Thoracic aorta (tissue), 2 donors: ENCODE data around the gene EXOC6B. TPM values are rescaled to one million over a fixed set of nuclear protein-coding genes. Genes with fewer than 3 reads are reported as not detected.

ENCODE experiments used
- ATAC-seq: fragments of 150-250 bp; one replicate; pipeline ENCODE4 v1.8.0; 2017; ENCODE audit warnings: low read depth; ENCODE audit not compliant: insufficient number of reproducible peaks, low FRiP score
- DNase-seq: peaks from one replicate; pipeline ENCODE4 v3.0.0-alpha.2; 2020; ENCODE audit warnings: low spot score
- H3K27ac ChIP-seq, 2 donors: fragments of 200-600 bp; sonication (generic); 1 replicate in 1 of 2; 2 replicates in 1 of 2; pipeline ENCODE4 v1.5.1; 2016; ENCODE audit warnings: mild to moderate bottlenecking in 2 of 2, moderate library complexity in 2 of 2
- H3K27me3 ChIP-seq: fragments of 200-600 bp; sonication (generic); replicated peaks from 2 replicates; pipeline ENCODE4 v1.6.0; 2016; ENCODE audit warnings: mild to moderate bottlenecking; ENCODE audit not compliant: insufficient read depth
- H3K36me3 ChIP-seq: fragments of 200-600 bp; sonication (generic); one replicate; pipeline ENCODE4 v1.5.1; 2016
- H3K4me1 ChIP-seq, 2 donors: fragments of 200-600 bp; sonication (generic); 1 replicate in 1 of 2; 2 replicates in 1 of 2; pipeline versions ENCODE4 v1.5.1 to v1.6.0; 2016; ENCODE audit warnings: low read depth in 2 of 2, mild to moderate bottlenecking in 1 of 2; ENCODE audit not compliant: control insufficient read depth in 1 of 2
- H3K4me3 ChIP-seq: fragments of 200-600 bp; sonication (generic); 2 replicates; pipeline ENCODE4 v1.5.1; 2016; ENCODE audit warnings: mild to moderate bottlenecking
- H3K9me3 ChIP-seq: fragments of 200-600 bp; sonication (generic); 2 replicates; pipeline ENCODE4 v1.5.1; 2016
- total RNA-seq, 2 donors: library from RNA; depleted of rRNA; stranded (reverse); fragments of >200 nt; gene quantifications; one replicate each; pipeline versions ENCODE4 v1.1.0 to v1.2.3, GENCODE V29; 2016
- TF ChIP-seq, protein P1 (sequence below): fragments of 200-600 bp; sonication (generic); IDR thresholded peaks from one replicate; pipeline ENCODE4 v1.5.1; 2019; ENCODE audit warnings: antibody characterized with exemption

Gene EXOC6B
- total RNA-seq, 2 donors from 2014 or later = 29.6 to 44.5 TPM

DNA sequence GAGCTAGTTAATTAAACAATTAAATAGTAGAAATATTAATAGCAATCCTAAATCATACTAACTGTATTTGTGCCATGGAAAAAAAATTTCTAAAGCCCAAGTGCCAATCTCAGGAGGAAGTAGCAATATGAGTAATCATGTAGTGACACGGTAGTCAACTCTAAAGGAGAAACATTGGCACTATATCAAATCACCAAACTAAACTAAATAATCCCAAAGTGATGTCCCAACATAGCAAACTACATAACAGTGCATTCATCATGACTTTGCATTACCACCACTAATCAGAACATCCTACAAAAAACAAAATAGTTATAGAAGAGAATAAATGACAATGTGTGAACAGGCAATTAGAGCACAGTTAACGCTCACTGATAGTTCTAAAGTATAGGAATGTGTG is 195.1 kb downstream of the EXOC6B start:
- no peaks in the 10 kb centered on the region for H3K36me3 ChIP-seq
- no peak overlapping the region for H3K4me3 ChIP-seq
- no peak overlapping the region for H3K27ac ChIP-seq
- no peaks in the 10 kb centered on the region for H3K9me3 ChIP-seq
- ATAC-seq (no peak), DNase-seq (no peak)
- H3K4me1 ChIP-seq = peaks cover 0 to 6% of the 10 kb centered on the region in 2 donors
- no peaks in the 10 kb centered on the region for H3K27me3 ChIP-seq
- TF ChIP-seq, protein P1, sequence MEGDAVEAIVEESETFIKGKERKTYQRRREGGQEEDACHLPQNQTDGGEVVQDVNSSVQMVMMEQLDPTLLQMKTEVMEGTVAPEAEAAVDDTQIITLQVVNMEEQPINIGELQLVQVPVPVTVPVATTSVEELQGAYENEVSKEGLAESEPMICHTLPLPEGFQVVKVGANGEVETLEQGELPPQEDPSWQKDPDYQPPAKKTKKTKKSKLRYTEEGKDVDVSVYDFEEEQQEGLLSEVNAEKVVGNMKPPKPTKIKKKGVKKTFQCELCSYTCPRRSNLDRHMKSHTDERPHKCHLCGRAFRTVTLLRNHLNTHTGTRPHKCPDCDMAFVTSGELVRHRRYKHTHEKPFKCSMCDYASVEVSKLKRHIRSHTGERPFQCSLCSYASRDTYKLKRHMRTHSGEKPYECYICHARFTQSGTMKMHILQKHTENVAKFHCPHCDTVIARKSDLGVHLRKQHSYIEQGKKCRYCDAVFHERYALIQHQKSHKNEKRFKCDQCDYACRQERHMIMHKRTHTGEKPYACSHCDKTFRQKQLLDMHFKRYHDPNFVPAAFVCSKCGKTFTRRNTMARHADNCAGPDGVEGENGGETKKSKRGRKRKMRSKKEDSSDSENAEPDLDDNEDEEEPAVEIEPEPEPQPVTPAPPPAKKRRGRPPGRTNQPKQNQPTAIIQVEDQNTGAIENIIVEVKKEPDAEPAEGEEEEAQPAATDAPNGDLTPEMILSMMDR = no peak

- DNase-seq (no peak), ATAC-seq (no peak)
- Histone ChIP-seq H3K27me3 (no peaks in the 10 kb centered on the region), H3K4me1 (peaks cover 0 to 6% of the 10 kb centered on the region in 2 donors), H3K27ac (no peak overlapping the region), H3K36me3 (no peaks in the 10 kb centered on the region), H3K4me3 (no peak overlapping the region), H3K9me3 (no peaks in the 10 kb centered on the region)
- TF ChIP-seq, protein P1 = no peak
Observed at GRCh38 chr2:72629062-72629461, 196.8 kb downstream of the EXOC6B start.

- Histone ChIP-seq H3K36me3 (no peaks in the 10 kb centered on the region), H3K4me3 (no peak overlapping the region), H3K27ac (no peak overlapping the region), H3K4me1 (peaks cover 0 to 6% of the 10 kb centered on the region in 2 donors), H3K27me3 (no peaks in the 10 kb centered on the region), H3K9me3 (no peaks in the 10 kb centered on the region)
- DNase-seq = no peak
- ATAC-seq = no peak
- TF ChIP-seq, protein P1 = no peak
Observed at GRCh38 chr2:72627083-72627482, 198.8 kb downstream of the EXOC6B start.

DNA sequence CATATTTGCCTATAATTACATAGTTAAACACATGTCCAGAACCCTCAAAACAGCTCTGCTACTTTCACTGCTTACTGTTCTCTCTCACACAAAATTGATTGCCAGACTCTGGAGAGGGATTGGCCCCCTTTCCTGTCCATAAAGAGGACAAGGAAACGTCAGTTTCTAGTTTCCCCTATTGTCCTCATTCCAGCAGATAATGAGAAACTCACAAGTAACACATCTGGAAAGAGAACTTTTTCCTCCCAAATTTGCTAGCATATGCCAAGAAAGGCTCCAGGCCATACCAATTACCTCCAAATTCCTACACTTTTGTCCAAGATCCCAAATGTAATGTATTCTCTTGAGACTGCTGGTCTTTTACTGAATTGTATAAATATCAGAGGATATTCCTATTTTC is 200.5 kb downstream of the EXOC6B start:
- Histone ChIP-seq H3K27ac (no peak overlapping the region), H3K4me1 (peaks cover 0 to 2% of the 10 kb centered on the region in 2 donors), H3K27me3 (no peaks in the 10 kb centered on the region), H3K9me3 (no peaks in the 10 kb centered on the region), H3K4me3 (no peak overlapping the region), H3K36me3 (no peaks in the 10 kb centered on the region)
- TF ChIP-seq, protein P1 = no peak
- ATAC-seq (no peak), DNase-seq (no peak)

DNA sequence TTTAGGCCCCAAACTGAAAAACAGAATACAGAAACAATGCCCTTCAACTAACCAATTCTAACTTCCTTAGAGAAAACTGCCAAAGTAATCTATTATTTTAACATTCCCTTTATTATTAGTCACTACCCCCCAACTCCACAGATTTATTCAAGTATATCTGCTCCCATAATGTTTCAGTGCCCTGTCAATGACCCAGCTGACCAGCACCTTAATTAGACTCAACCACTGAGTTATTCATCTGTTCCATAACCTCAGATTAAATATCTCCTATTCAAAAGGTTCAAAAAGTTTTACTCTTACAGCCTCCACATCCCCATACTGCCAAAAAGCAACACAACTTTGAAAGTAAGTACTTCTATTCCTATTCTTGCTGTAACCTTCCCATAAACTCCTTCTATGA is 202.4 kb downstream of the EXOC6B start:
- DNase-seq = no peak

More for the DNA sequence above, 202.4 kb downstream of the EXOC6B start:
- Histone ChIP-seq H3K4me1 (no peaks in the 10 kb centered on the region), H3K27ac (no peak overlapping the region), H3K27me3 (no peaks in the 10 kb centered on the region), H3K4me3 (no peak overlapping the region), H3K9me3 (no peaks in the 10 kb centered on the region), H3K36me3 (no peaks in the 10 kb centered on the region)
- no peak for ATAC-seq
- TF ChIP-seq, protein P1 = no peak
